ENCODE measurements around the gene WHAMM.
A peak's percentile ranks its signal among the peaks of the same experiment; 100 is the strongest.
"Not testable (repeated sequence)": the region's sequence is repeated elsewhere in the genome, so short reads cannot be mapped to it uniquely, and the experiment has no call there.

The WHAMM gene

GRCh38 chr15:82809308-82810060, at the start of gene WHAMM:
WHAMM (plus strand) TSS chr15:82809628; CDS start chr15:82809727, 99 bp downstream.
- DNase-seq = peak; percentile 90

- no peak for DNase-seq
Observed at GRCh38 chr15:82763361-82764116, 45.9 kb upstream of the WHAMM start.

- DNase-seq = no peak
Observed at GRCh38 chr15:82764117-82764490, 45.3 kb upstream of the WHAMM start.

DNA sequence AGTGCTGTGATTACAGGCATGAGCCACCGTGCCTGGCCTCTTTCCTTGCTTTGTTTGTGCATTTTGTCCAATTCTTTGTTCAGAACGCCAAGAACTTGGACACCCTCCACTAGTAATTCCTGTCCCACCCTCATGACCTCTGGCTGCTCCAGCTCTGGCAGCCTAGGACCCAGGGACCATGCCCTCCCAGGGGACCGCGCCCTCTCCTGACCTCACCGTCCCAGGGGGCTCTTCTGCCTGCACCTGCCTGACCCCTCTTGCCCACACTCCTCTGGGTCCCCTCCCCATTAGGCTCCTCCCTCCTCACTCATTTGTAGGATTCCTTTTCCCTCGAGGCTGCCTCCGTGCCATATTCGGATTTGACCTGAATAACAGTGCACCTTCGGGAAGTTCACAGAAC, 44.7 kb upstream of the WHAMM start:
- no peak for DNase-seq

DNA sequence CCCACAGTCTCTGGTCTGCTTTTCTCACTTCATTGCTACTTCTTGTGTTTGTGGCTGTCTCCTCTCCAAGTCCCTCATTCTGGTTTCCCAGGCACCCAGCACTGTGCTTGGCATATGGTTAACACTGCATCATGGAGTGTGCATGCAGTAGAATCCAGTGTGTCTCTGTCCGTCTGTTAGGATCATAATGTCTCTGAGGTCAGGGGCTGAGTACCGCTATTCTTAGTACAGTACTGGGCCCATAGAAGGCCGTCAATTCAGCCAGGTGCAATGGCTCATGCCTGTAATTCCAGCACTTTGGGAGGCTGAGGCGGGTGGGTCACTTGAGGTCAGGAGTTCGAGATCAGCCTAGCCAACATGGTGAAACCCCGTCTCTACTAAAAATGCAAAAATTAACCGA, 43.2 kb upstream of the WHAMM start:
- not testable (repeated sequence) for DNase-seq

DNA sequence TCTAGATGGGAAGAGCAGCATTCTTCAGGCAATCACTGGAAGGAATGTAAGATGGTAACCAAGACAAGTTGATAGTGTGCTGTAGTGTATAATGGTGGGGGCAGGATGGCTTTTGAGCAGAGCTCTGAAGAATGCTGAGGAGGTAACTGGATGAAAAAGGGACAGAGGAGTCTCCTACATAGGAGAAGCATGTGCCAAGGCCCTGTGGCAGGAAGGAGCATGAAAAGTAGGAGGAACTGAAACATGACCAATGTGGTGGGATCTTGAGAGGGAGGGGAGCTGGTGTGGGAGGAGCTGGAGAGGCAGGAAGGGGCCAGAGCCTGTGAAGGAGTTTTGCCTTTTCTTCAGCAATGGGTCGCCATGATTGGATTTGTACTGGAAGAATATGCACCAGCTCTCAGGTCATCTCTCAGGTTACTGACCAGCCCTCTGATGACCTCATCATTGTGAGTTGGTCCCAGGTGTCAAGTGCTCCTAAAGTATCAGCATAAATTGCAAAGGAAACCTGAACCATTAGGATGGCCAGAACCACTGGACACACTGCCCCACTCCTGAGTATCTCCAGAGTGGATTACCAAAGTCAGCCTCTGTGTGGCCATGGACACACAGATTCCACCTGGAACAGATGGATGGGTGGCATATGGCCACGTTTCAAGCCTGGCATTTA, 42.1 kb upstream of the WHAMM start:
- DNase-seq = no peak

- DNase-seq = no peak
Observed at GRCh38 chr15:82768414-82769054, 40.9 kb upstream of the WHAMM start.

- DNase-seq = no peak
Observed at GRCh38 chr15:82771789-82772607, 37.4 kb upstream of the WHAMM start.

- DNase-seq = no peak
Observed at GRCh38 chr15:82774496-82774895, 34.9 kb upstream of the WHAMM start.

GRCh38 chr15:82778755-82779154, 30.7 kb upstream of the WHAMM start:
- DNase-seq = no peak

- DNase-seq = no peak
Observed at GRCh38 chr15:82781349-82781748, 28.1 kb upstream of the WHAMM start.

GRCh38 chr15:82788496-82788895, 20.9 kb upstream of the WHAMM start:
- DNase-seq = no peak

GRCh38 chr15:82789491-82789890, 19.9 kb upstream of the WHAMM start:
- no peak for DNase-seq

DNA sequence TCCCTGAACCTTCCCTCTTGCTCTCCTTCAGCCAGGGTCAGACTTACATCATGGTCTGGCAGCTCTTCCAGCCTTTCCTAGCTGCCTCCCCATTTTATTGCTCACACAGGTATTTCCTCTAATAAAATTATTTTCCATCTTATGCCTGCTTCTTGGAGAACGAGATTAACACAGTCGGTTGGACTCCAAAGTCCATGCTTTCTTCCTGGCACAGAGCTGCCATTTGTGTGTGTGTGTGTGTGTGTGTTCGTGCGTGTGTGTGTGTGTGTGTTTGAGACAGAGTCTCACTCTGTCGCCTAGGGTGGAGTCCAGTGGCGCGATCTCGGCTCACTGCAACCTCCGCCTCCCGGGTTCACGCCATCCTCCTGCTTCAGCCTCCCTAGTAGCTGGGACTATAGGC, 19.1 kb upstream of the WHAMM start:
- no peak for DNase-seq

- no peak for DNase-seq
Observed at GRCh38 chr15:82792068-82792467, 17.4 kb upstream of the WHAMM start.

GRCh38 chr15:82793737-82794136, 15.7 kb upstream of the WHAMM start:
- no peak for DNase-seq

DNA sequence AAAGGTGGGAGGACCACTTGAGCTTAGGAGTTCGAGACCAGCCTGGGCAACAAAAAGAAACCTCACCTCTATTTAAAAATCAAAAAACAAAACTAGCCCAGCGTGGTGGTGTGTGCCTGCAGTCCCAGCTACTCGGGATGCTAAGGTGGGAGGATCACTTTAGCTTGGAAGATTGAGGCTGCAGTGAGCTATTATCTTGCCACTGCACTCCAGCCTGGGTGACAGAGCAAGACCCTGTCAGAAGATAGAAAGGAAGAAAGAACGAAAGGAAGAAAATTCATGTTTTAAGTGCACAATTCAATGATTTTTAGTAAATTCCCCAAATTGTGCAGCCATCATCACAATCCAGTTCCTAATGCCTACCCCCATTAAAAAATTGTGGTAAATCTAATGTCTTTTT, 11.3 kb upstream of the WHAMM start:
- no peak for DNase-seq

- DNase-seq = no peak
Observed at GRCh38 chr15:82798531-82799166, 10.8 kb upstream of the WHAMM start.

DNA sequence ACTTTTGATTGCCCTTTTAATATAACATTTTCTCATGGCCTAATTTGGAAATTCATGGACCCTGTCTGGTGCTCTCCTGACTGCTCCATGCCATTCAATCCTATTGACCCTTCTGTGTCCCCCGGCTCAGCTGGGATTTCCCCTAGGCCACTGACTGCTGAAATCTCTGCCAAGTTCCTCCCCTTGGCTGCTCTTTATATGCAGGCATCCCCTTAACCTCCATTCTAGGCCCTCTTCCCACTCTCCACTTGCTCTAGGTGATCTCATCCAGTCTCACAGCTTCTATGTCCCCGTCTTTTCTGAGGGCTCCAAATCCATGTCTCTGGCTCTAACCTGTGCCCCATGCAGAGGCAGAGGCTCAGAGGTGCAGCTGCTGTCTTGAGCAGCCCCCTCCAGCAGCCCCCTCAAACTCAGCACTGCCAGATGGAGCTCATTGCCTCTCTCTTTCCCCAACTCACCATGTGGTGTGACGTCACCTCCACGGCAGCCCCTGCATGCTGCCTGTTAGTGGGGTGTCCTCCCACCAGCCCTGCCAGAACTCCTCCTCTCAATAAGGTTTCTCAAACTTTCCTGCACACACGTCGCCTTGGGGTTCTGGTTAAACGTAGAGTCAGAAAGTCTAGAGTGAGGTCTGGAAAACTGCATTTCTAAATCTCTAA, 10.1 kb upstream of the WHAMM start:
- DNase-seq = no peak

GRCh38 chr15:82802497-82802896, 6.9 kb upstream of the WHAMM start:
- DNase-seq = no peak

GRCh38 chr15:82803793-82804574, 5.4 kb upstream of the WHAMM start:
- no peak for DNase-seq
